Measurements from ENCODE around the gene WDR19. TPM values are rescaled to one million over a fixed set of nuclear protein-coding genes. Genes with fewer than 3 reads are reported as not detected.

The WDR19 gene
- total and polyA plus RNA-seq, 2 of the 4 experiments (the other 2 are of a cell fraction) = 16.0 to 22.6 TPM

DNA sequence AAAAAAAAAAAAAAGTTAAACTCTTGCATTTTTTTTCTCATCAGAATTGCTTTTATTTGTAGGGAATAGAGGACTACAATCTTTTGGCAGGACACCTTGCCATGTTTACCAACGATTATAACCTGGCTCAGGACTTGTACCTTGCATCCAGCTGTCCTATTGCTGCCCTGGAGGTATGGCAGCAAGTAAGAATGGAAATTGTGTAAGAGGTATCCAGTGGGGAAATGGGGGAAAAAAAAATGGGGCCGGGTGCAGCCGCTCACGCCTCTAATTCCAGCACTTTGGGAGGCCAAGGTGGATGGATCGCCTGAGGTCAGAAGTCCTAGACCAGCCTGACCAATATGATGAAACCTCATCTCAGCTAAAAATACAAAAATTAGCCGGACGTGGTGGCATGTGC, 49.8 kb downstream of the WDR19 start:
- ChIA-PET CTCF (no interaction called here), POLR2A (ENCODE audit: unreplicated experiment) (no interaction called here)
- H2BK5ac ChIP-seq (ENCODE audit: low read depth, low read length, poor library complexity, severe bottlenecking) = no peak overlapping the region
- in situ Hi-C loops (cut with MboI; ENCODE audit: low sequenced_read_pairs) = no loop called here
- H4K8ac ChIP-seq (ENCODE audit: low read depth in 2 of 2, low read length in 2 of 2) = no peak overlapping the region
- H3K4ac ChIP-seq (ENCODE audit: low read depth, low read length) = no peak overlapping the region
- no peak overlapping the region for H4K5ac ChIP-seq (ENCODE audit: low read depth, low read length)
- no peak overlapping the region for H3K23ac ChIP-seq (ENCODE audit: low read depth, low read length)
- H2BK120ac ChIP-seq (ENCODE audit: low read depth, low read length) = no peak overlapping the region
- no peak overlapping the region for H2AFZ ChIP-seq (replicated peaks; ENCODE audit: low read length, poor library complexity)
- no peak overlapping the region for H3K56ac ChIP-seq (ENCODE audit: extremely low read depth, insufficient read depth, low read length)
- no peaks in the 10 kb centered on the region for H3K9me3 ChIP-seq (ENCODE audit: control insufficient read depth, insufficient read depth, low read length)
- TF ChIP-seq SMC3 (IDR thresholded peaks at IDR 0.05; ENCODE audit: low read depth, low read length) = no peak
- TF ChIP-seq, protein P1, sequence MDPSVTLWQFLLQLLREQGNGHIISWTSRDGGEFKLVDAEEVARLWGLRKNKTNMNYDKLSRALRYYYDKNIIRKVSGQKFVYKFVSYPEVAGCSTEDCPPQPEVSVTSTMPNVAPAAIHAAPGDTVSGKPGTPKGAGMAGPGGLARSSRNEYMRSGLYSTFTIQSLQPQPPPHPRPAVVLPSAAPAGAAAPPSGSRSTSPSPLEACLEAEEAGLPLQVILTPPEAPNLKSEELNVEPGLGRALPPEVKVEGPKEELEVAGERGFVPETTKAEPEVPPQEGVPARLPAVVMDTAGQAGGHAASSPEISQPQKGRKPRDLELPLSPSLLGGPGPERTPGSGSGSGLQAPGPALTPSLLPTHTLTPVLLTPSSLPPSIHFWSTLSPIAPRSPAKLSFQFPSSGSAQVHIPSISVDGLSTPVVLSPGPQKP (IDR thresholded peaks at IDR 0.05; ENCODE audit: borderline replicate concordance, low read depth, low read length) = no peak
- no peak for TF ChIP-seq POLR2A (IDR thresholded peaks at IDR 0.05; ENCODE audit: low read depth, low read length)
- TF ChIP-seq MXI1 (IDR thresholded peaks at IDR 0.05; ENCODE audit: borderline replicate concordance, low read depth, low read length) = no peak
- TF ChIP-seq, protein P2, sequence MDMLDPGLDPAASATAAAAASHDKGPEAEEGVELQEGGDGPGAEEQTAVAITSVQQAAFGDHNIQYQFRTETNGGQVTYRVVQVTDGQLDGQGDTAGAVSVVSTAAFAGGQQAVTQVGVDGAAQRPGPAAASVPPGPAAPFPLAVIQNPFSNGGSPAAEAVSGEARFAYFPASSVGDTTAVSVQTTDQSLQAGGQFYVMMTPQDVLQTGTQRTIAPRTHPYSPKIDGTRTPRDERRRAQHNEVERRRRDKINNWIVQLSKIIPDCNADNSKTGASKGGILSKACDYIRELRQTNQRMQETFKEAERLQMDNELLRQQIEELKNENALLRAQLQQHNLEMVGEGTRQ (IDR thresholded peaks at IDR 0.05; ENCODE audit: low read depth, low read length) = no peak
- no peak for TF ChIP-seq MAZ (IDR thresholded peaks at IDR 0.05; ENCODE audit: borderline replicate concordance, low read depth, low read length)
- TF ChIP-seq RAD21 (IDR thresholded peaks at IDR 0.05; ENCODE audit: low read length) = no peak
- TF ChIP-seq FOS (IDR thresholded peaks at IDR 0.05; ENCODE audit: low read depth, low read length) = no peak
- TF ChIP-seq RFX5 (IDR thresholded peaks at IDR 0.05; ENCODE audit: low read depth, low read length) = no peak
- TF ChIP-seq CHD1 (IDR thresholded peaks at IDR 0.05; ENCODE audit: low read depth, low read length) = no peak
- TF ChIP-seq NFE2L2 (IDR thresholded peaks at IDR 0.05; ENCODE audit: low read depth, low read length) = no peak
- TF ChIP-seq MAFK (IDR thresholded peaks at IDR 0.05; ENCODE audit: low read depth, low read length) = no peak
- no peak for TF ChIP-seq RCOR1 (IDR thresholded peaks at IDR 0.05; ENCODE audit: insufficient replicate concordance, low read length)
- TF ChIP-seq, protein P3, sequence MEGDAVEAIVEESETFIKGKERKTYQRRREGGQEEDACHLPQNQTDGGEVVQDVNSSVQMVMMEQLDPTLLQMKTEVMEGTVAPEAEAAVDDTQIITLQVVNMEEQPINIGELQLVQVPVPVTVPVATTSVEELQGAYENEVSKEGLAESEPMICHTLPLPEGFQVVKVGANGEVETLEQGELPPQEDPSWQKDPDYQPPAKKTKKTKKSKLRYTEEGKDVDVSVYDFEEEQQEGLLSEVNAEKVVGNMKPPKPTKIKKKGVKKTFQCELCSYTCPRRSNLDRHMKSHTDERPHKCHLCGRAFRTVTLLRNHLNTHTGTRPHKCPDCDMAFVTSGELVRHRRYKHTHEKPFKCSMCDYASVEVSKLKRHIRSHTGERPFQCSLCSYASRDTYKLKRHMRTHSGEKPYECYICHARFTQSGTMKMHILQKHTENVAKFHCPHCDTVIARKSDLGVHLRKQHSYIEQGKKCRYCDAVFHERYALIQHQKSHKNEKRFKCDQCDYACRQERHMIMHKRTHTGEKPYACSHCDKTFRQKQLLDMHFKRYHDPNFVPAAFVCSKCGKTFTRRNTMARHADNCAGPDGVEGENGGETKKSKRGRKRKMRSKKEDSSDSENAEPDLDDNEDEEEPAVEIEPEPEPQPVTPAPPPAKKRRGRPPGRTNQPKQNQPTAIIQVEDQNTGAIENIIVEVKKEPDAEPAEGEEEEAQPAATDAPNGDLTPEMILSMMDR (conservative IDR thresholded peaks at IDR 0.05; ENCODE audit: low read depth, low read length) = no peak
- no peak for TF ChIP-seq CEBPB (IDR thresholded peaks at IDR 0.05; ENCODE audit: low read depth, low read length)
- H3K4me1 ChIP-seq (ENCODE audit: control insufficient read depth, insufficient read depth, low read length) = no peaks in the 10 kb centered on the region
- peaks cover 3% of the 10 kb centered on the region; the same call in 1 of the 2 replicates for H3K36me3 ChIP-seq (ENCODE audit: control insufficient read depth, insufficient read depth, low read length)
- H3K9ac ChIP-seq (ENCODE audit: low read depth, low read length) = no peak overlapping the region
- DNase-seq (no peak), ATAC-seq (ENCODE audit: low read depth) (no peak)
- H2AK5ac ChIP-seq (ENCODE audit: low read depth, low read length) = no peak overlapping the region
- H3K4me3 ChIP-seq (ENCODE audit: insufficient read depth, low read depth, low read length) = no peak overlapping the region
- no peaks in the 10 kb centered on the region for H4K20me1 ChIP-seq (ENCODE audit: insufficient read depth, low read length)
- no peaks in the 10 kb centered on the region for H3K27me3 ChIP-seq (ENCODE audit: control insufficient read depth, insufficient read depth, low read length)
- no peaks in the 10 kb centered on the region for H3K79me1 ChIP-seq (ENCODE audit: low read depth in 1 of 2, low read length in 2 of 2)
- H3K9me1 ChIP-seq (ENCODE audit: insufficient read depth, low read length) = no peaks in the 10 kb centered on the region; the same call in 1 of the 2 replicates
- no TSS peak for BruUV-seq (replicated peaks)
- H3K14ac ChIP-seq (replicated peaks; ENCODE audit: low read depth, low read length) = no peak overlapping the region
- no peak overlapping the region for H2AK9ac ChIP-seq (replicated peaks; ENCODE audit: low read depth, low read length, poor library complexity)
- H2BK15ac ChIP-seq (ENCODE audit: low read depth, low read length) = no peak overlapping the region
- dilution Hi-C loops (cut with HindIII; ENCODE audit: low sequenced_read_pairs, unreplicated experiment) = no loop called here
- no peak overlapping the region for H3K18ac ChIP-seq (ENCODE audit: low read depth, low read length)
- intact Hi-C loops (cut with micrococcal nuclease) = no loop called here
- no peak overlapping the region for H3K27ac ChIP-seq (ENCODE audit: insufficient read depth, low read length)
- H4K91ac ChIP-seq (ENCODE audit: insufficient read depth, low read depth, low read length) = no peak overlapping the region
- no peak overlapping the region for H3K4me2 ChIP-seq (ENCODE audit: low read depth, low read length)
- WGBS, 2 experiments (ENCODE audit: extremely low coverage in 2 of 2, insufficient read length in 1 of 2) = no CpG with 5 or more reads among the region's 7 CpGs
- no peak overlapping the region for H2BK20ac ChIP-seq (ENCODE audit: low read depth, low read length)

Measured in IMR-90 (cell line).